Measurements from ENCODE around the gene ZNF488.
"Not testable (repeated sequence)": the region's sequence is repeated elsewhere in the genome, so short reads cannot be mapped to it uniquely, and the experiment has no call there.

Gene ZNF488

GRCh38 chr10:47420305-47421056 lies 36.4 kb upstream of the ZNF488 start:
- POLR2A ChIA-PET: no interaction called here
- TF ChIP-seq CTCF (IDR thresholded peaks at IDR 0.05; ENCODE audit: control extremely low read depth, extremely low read depth, low read depth, missing control alignments): no peak
- CTCF ChIA-PET: no interaction called here
- DNase-seq (ENCODE audit: extremely low spot score): no peak

- no peak for TF ChIP-seq CTCF (IDR thresholded peaks at IDR 0.05; ENCODE audit: control extremely low read depth, extremely low read depth, low read depth, missing control alignments)
- DNase-seq (ENCODE audit: extremely low spot score): no peak
- ChIA-PET CTCF (no interaction called here), POLR2A (no interaction called here)
Measured at GRCh38 chr10:47419421-47419820, 35.3 kb upstream of the ZNF488 start.

- no peak for DNase-seq (ENCODE audit: extremely low spot score)
- ChIA-PET CTCF (no interaction called here), POLR2A (interaction anchor here (0.5 kb wide), 1 partner anchor 138 kb away, joined by 4 read pairs; no protein-coding TSS in a partner anchor)
- no peak for TF ChIP-seq CTCF (IDR thresholded peaks at IDR 0.05; ENCODE audit: control extremely low read depth, extremely low read depth, low read depth, missing control alignments)
Measured at GRCh38 chr10:47418966-47419365, 34.9 kb upstream of the ZNF488 start.

GRCh38 chr10:47418321-47418720 lies 34.2 kb upstream of the ZNF488 start:
- POLR2A ChIA-PET: interaction anchor here (0.5 kb wide), 1 partner anchor 138 kb away, joined by 4 read pairs; no protein-coding TSS in a partner anchor
- TF ChIP-seq CTCF (IDR thresholded peaks at IDR 0.05; ENCODE audit: control extremely low read depth, extremely low read depth, low read depth, missing control alignments): no peak
- DNase-seq (ENCODE audit: extremely low spot score): no peak
- CTCF ChIA-PET: no interaction called here

- DNase-seq (ENCODE audit: extremely low spot score); CTCF ChIA-PET; POLR2A ChIA-PET: not testable (repeated sequence)
Measured at GRCh38 chr10:47416305-47417218, 32.5 kb upstream of the ZNF488 start.

- CTCF ChIA-PET: no interaction called here
- no peak for TF ChIP-seq CTCF (IDR thresholded peaks at IDR 0.05; ENCODE audit: control extremely low read depth, extremely low read depth, low read depth, missing control alignments)
Measured at GRCh38 chr10:47415520-47416304, 31.6 kb upstream of the ZNF488 start.

More at GRCh38 chr10:47415520-47416304, 31.6 kb upstream of the ZNF488 start:
- no peak for DNase-seq (ENCODE audit: extremely low spot score)
- POLR2A ChIA-PET: no interaction called here
